MV-4-11 (cell line): ENCODE measurements around the gene KDM4D.
"Not testable (repeated sequence)": the region's sequence is repeated elsewhere in the genome, so short reads cannot be mapped to it uniquely, and the experiment has no call there.

Source experiments
- DNase-seq: peaks from one replicate; lab custom pipeline; 2025; lab: John Stamatoyannopoulos, UW

KDM4D gene

GRCh38 chr11:94958121-94958696, 15.3 kb upstream of the KDM4D start:
- no peak for DNase-seq

DNA sequence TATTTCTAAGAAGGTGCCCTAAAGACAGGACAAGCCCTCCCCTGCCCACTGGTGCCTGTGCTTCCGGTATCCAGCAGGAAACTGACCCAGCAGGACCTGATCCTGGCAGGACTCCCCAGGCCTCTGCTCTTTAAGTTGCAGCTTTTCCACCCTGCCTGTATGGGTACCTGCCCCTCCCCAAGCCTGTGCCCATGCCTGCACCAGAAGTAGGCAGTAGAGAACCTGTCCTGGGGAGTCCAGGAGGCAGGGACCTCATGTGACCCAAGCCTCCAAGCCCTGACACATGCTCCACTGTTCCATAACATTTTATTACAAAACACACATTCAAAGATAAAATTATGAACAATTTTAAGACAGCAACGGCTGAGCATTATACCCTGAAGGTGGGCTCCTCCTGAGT, 14.3 kb upstream of the KDM4D start:
- DNase-seq, result no peak

GRCh38 chr11:94960488-94960887, 13.0 kb upstream of the KDM4D start:
- DNase-seq, result no peak

DNA sequence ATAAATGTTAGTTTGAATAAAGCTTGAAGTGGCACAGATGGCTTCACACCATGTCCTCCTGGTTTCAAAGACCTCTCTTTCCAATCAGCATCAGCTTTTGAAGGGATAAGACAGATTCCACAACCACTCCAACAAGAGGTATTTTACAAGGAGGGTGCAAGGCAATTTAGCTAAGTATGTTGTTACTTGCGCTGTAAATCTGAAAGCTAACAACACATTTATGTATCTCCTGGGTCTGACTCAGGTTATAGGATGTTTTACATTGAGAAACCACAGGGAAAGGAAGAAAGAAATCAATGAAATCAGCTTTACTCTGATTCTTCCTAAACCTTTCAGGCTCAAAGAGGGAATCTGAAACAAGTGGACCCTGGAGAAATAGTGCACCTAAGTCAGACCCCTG, 12.3 kb upstream of the KDM4D start:
- DNase-seq, result no peak

- no peak for DNase-seq
These were observed 8.6 kb upstream of the KDM4D start for GRCh38 chr11:94964934-94965333.

DNA sequence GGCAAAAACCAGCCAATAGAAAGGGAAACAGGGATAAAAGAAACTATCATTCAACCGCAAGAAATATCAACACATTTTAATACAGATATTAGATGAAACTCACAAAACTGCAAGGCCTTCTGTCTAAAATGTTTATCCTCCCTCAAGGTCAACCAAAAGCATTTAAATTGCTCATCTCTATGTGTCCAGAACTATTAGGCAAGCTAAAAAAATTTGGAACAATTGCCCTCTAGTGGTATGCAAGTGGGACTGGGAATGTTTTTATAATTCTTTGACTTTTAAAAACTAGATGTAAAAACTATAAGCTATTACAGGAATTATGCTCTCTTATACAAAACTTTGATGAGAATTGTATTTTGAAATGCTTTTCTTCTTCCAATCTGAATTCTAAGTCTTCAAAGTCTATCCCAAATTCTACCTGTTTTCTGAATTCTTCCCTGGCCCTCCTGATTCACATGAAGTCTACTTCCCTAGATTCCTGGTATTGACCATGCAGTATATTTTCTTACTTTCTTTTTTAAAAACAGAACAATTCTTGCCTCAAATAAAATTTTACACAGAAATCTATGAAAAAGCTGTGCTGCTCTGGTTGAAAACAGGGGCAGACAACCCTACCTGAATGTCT, 5.1 kb upstream of the KDM4D start:
- peak; percentile 22 for DNase-seq

DNA sequence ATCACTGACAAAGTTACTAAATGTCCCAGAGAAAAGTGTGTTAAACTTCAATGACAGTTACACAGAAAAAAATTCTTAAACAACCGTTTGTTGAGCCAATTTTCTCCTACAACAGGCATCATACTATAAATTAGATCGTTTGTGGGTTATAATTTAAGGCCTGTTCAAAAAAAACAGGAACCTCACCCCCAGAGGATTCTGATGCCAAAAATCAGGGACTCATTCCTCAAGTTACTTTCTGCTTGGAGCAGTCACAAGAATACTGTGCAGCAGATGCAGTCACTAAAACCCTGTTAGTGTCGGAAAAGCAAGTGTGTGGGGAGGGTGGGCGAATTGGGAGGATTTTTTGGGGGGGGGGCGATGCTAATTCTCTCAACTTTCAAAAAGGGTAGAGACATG, 810 bp upstream of the KDM4D start:
- peak; percentile 14 for DNase-seq

DNA sequence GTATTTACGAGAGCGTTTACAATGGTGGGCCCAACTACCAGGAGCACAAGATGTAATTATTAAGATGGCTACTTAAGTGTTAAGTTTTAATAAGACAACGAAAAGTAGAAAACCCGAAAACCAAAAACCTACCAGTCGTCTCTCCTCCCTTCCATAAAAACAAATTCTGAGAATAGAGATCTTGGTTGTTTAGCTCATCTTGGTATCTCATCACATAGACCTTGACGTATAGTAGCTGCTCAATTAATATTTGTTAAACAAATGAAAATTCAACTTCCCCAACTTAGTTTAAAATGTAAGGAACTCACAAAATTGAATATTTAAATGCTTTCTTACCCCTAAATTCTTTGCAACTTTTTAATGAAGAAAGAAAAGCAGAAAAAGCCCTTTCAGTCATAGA, 669 bp downstream of the KDM4D start:
- no peak for DNase-seq

DNA sequence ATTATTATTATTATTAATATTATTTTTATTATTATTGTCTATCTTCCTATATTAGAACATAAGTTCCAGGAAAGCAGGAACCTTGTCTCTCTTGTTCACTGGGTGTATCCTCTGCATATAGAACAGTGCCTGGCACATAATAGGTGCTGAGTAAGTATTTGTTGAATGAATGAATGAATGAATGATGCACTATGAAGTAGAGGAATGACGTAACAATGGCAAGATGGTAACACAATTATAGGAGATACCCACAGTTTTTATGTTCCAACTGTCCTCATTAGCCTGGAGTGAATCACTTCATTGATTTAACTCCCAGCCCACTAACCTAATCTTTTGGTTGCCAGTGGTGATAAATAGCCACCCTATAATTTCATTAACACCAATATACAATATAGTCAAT, 2.1 kb downstream of the KDM4D start:
- no peak for DNase-seq

GRCh38 chr11:94987378-94987777, 13.9 kb downstream of the KDM4D start:
- no peak for DNase-seq

GRCh38 chr11:94988748-94989147, 15.2 kb downstream of the KDM4D start:
- DNase-seq, result no peak

DNA sequence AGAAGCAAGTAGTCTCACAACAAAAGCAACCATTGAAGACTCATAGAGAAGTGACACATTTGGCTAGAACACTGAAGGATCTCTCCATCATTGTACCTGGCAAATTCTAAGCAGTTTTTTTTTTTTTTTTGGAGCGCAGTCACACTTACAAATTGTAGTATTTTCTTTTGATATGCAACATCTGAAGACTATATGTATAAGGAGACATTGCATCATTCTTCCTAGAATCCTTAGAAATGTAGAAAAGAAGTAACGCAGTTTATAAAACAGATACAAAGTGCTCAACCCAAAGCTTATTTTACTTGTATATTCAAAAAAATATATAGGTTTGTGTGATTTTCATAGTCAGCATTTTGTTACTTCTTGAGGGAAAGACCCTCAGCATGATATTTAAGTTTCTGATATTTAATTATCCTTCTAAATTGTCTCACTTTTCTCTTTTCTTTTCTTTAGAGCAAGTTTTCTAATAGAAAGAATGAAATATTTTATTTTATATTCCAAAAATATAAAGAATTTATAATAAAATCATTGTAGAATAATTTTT, 20.0 kb downstream of the KDM4D start:
- DNase-seq, result no peak

DNA sequence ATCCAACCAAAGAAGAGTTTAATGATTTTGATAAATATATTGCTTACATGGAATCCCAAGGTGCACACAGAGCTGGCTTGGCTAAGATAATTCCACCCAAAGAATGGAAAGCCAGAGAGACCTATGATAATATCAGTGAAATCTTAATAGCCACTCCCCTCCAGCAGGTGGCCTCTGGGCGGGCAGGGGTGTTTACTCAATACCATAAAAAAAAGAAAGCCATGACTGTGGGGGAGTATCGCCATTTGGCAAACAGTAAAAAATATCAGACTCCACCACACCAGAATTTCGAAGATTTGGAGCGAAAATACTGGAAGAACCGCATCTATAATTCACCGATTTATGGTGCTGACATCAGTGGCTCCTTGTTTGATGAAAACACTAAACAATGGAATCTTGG, 23.9 kb downstream of the KDM4D start:
- no peak for DNase-seq

DNA sequence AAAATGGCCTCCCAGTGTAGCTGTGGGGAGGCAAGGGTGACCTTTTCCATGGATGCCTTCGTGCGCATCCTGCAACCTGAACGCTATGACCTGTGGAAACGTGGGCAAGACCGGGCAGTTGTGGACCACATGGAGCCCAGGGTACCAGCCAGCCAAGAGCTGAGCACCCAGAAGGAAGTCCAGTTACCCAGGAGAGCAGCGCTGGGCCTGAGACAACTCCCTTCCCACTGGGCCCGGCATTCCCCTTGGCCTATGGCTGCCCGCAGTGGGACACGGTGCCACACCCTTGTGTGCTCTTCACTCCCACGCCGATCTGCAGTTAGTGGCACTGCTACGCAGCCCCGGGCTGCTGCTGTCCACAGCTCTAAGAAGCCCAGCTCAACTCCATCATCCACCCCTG, 24.8 kb downstream of the KDM4D start:
- no peak for DNase-seq

GRCh38 chr11:95003716-95004115, 30.2 kb downstream of the KDM4D start:
- no peak for DNase-seq

- no peak for DNase-seq
These were observed 32.1 kb downstream of the KDM4D start for GRCh38 chr11:95005642-95006041.

DNA sequence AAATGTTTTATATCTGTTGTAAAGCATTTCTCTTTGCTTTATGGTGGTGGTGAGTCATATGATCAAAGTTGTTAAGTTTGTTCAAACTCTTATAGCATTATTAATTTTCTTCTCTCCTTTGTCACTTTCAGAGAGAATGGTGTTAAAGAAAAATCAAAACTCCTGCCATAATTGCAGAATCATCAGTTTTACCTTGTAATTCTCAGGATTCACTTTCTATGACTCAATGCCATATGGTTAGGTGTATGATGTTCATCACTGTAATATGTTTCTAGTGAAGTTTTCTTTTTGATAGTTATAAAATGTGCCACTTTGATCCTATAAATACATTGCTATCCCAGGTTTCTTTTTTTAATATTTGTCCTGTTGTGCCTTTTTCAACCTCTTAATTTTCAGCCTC, 37.9 kb downstream of the KDM4D start:
- no peak for DNase-seq

DNA sequence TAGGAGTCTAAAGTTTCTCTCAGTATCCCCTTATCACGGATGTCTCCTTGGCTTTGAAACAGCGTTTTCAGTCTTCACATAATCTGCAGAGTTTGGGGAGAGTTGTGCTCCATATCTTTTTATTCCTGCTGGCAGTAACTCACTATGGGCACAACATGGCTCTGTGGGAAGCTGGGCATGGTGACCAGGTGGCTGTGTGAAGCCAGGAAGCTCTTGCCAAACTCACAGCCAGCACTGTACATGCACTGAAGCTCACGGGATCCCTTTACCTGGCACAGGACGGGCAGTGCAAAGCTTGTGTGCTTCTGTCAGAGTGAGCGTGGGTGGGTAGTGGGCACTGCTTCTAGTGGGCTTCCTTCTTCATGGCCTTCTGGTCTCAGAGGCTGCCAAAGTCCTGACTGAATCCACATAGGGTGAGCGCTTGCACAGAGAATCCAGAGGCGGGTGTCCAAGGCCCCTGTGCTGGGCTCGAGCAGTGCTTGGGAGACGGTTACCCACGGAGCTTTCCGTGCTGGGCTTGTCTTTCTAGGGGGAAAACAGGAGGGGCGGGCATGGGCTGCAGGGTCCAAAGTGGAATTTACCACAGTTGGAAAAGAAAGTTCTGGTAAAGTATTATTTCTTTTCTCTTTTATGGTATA, 40.8 kb downstream of the KDM4D start:
- DNase-seq, result no peak

DNA sequence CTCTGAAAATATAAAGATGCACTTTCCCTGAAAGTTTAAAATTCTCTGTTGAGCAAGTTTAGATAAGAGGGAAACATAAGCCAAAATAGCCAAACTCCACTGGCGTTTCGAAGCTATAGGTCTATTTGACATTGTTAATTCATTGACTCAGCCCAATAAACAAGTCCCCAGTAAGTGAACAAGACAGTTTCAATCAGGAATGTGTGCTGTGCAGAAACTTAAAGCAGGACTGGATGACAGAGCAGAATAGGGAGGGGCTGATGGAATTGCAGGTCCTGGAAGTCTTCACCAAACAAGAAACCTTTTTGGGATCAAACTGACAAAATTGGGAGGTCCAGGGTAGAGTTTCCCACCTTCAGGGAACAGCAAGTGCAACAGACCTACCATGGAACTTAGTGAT, 42.6 kb downstream of the KDM4D start:
- DNase-seq, result no peak

DNA sequence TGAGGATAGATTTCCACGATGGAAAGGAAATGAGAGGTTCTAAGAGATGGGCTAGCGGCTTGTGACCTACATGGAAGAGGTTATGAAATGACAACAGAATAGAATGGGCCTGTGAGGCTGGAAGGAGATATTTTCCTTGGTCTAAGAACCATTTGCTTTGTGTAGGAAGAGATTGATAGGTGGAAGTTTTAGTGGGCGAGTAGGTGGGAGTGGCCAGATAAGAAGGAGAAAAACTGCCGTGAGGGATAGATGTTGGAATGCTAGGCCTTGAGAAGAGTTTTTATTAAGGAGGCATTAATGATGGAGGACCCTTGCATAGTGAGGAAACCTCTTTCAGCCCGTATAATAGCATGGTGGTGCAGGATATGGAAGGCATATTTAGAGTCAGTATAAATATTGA, 48.0 kb downstream of the KDM4D start:
- DNase-seq, result not testable (repeated sequence)

DNA sequence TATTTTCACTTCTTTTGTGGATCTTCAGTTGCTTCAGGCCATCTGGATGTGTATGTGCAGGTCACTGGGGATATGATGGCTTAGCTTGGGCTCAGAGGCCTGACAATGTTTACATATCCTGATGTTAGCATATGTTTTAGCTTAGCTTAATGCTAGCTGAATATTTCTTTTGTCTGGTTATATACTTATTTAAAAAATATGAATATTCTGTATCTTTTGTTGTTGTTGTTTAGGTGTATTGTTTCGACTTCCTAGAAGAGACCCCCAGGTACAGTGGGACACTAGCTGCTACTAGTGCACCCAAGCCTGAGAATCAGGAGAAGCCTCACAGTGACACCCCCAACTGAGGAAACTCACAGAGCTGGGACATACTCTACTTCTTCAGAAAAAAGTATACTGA, 51.4 kb downstream of the KDM4D start, which contains the start of gene KDM4E:
Gene KDM4E, plus strand, starts transcription at position 301 of the 400 bp plus-strand sequence. CDS start 300 bp downstream, outside the sequence.
- DNase-seq, result no peak

DNA sequence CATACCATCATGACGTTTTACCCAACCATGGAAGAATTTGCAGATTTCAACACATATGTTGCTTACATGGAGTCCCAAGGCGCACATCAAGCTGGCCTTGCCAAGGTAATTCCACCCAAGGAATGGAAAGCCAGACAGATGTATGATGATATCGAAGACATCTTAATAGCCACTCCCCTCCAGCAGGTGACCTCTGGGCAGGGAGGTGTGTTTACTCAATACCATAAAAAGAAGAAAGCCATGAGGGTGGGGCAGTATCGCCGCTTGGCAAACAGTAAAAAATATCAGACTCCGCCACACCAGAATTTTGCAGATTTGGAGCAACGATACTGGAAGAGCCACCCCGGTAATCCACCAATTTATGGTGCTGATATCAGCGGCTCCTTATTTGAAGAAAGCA, 52.1 kb downstream of the KDM4D start:
- DNase-seq, result not testable (repeated sequence)

DNA sequence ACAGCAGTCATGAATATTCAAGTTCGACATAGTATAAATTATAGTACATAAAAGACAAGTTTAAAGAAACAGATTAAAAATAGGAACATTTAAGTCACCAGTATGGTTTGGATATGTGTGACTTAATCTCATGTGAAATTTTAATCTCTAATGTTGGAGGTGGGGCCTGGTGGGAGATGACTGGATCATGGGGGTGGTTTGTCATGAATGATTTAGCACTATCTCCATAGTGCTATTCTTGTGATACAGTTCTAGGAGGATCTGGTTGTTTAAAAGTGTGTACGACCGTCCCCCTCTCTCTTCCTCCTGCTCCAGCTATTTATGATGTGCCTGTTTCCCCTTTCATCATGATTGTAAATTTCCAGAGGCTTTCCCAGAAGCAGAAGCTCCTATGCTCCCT, 54.8 kb downstream of the KDM4D start:
- DNase-seq, result no peak
